ENCODE results near the gene APLP2.
"Not testable (repeated sequence)": the region's sequence is repeated elsewhere in the genome, so short reads cannot be mapped to it uniquely, and the experiment has no call there.

Gene APLP2

DNA sequence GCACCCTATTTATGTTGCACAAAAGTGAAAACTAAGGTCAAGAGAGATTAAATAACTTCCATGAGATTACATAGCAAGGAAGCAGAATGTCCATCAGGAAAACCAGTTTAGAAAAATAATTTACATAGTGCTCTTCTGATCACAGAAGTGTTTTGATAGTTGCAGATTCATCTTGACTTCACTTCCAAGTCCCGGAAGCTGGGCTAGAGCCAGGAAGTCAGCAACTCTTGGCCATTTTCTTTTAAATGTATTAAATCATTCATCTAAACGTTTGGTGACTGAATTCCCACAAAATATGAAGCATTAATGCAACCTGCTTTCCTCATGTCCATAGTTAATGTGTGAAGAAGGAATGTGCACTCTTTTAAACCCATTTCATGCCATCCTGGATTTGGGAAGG, 29.7 kb downstream of the APLP2 start:
- no peak for DNase-seq (ENCODE audit: extremely low spot score)
- ChIA-PET POLR2A (no interaction called here), CTCF (interaction anchor here (1.8 kb wide), 1 partner anchor 33 kb away, joined by 4 read pairs; no protein-coding TSS in a partner anchor)
- TF ChIP-seq, protein P1, sequence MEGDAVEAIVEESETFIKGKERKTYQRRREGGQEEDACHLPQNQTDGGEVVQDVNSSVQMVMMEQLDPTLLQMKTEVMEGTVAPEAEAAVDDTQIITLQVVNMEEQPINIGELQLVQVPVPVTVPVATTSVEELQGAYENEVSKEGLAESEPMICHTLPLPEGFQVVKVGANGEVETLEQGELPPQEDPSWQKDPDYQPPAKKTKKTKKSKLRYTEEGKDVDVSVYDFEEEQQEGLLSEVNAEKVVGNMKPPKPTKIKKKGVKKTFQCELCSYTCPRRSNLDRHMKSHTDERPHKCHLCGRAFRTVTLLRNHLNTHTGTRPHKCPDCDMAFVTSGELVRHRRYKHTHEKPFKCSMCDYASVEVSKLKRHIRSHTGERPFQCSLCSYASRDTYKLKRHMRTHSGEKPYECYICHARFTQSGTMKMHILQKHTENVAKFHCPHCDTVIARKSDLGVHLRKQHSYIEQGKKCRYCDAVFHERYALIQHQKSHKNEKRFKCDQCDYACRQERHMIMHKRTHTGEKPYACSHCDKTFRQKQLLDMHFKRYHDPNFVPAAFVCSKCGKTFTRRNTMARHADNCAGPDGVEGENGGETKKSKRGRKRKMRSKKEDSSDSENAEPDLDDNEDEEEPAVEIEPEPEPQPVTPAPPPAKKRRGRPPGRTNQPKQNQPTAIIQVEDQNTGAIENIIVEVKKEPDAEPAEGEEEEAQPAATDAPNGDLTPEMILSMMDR (IDR thresholded peaks at IDR 0.05; ENCODE audit: control extremely low read depth, extremely low read depth, low read depth, missing control alignments): no peak

DNA sequence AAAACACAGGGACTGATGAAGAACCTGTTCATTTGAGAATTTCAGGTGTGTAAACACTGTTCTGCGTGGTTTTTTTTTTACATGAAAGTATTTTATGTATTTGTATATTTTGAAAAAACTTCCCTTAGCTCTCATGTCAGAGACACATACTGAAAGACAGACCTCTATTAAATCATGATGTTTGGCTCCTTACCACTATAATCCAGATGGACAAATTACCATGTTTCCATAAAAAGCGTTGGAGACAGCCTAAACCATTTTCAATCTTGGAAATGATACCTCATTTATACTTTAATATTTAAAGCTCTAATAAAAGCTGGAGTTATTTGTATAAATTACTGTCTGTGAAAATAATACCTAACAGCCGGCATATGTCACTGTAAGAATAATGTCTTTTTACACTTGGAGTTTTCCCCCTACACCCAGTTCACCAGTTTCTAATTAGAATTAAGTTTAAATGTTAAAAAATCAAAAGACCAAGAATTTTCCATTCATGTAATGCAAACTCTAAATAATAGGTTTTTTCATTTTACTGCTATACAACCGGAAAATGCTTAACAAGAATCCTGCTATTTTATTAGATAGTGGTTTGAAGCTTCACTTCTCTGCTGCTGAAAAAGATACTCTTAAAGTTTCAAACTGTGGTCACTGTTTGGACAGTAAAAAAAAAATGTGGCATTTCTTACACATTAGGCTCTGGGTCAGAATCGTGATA, 30.8 kb downstream of the APLP2 start:
- ChIA-PET CTCF (interaction anchor here (1.8 kb wide), 1 partner anchor 32 kb away, joined by 4 read pairs; no protein-coding TSS in a partner anchor), POLR2A (no interaction called here)
- TF ChIP-seq, protein P1 (IDR thresholded peaks at IDR 0.05; ENCODE audit: control extremely low read depth, extremely low read depth, low read depth, missing control alignments): no peak
- no peak for DNase-seq (ENCODE audit: extremely low spot score)

DNA sequence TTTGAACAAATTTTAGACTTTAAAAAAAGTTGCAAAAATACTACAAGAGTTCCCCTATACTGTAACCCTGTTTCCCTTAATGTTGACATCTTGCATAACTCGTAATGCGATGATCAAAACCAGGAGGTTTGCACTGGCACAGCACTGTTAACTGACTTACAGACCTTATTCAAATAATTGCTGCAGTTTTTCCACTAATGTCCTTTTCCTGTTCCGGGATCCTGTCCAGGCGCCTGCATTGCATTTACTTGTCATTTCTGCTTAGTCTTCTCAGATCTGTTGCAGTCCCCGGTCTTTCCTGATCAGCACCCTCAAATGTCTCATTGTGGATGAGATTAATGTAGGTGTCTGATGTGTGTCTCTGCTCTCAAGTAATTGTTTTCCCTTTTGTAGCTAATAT, 32.0 kb downstream of the APLP2 start:
- CTCF ChIA-PET: no interaction called here
- TF ChIP-seq, protein P1 (IDR thresholded peaks at IDR 0.05; ENCODE audit: control extremely low read depth, extremely low read depth, low read depth, missing control alignments): no peak
- POLR2A ChIA-PET: no interaction called here
- DNase-seq (ENCODE audit: extremely low spot score): no peak

DNA sequence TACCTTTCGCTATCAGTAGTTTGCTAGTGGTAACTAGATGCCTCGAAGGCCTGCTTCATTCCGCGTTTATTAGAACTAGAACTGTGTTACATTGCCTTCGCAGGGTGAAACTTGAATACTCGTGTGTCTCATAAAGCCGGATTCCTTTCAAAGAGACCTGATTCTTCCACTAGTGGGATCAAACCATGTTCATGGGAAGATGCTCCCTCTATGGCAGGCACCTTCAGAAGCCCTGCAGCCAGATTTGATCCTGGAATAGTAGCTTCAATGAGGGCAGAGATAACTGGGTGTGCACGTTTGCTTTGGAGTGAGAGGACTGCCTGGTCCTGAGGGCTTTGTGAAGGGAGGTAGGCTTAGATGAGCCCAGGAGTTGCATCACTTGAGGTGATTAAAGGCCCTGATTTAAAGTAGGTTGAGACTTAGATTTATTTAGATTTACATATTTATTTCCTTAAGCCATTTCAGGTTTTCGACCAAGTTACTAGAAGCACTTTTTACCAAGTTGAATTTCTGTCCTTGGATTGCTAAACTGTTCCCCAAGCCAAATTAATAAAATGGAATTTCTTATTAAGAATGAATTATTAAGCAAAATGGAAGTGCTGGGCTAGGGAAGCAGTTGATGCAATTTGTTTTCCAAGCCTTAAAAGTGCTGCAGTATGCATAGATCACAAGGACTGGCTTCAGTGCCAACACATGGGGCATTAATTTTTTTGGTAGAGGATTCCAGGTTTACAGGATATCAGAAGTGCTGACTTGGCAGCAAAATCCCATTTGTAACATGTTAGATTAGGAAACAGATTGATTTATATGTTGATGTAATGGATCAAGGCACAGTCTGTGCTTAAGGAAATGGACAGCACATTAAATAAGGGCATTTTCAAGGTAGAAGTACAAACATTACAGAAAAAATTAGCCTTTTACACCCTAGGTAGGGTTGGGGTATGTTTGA, 32.9 kb downstream of the APLP2 start:
- ChIA-PET CTCF (interaction anchor here (1.0 to 1.7 kb wide), 2 partner anchors 25 to 31 kb away, joined by 3 read pairs; no protein-coding TSS in a partner anchor), POLR2A (interaction anchor here (0.6 kb wide), 1 partner anchor 99 kb away, joined by 3 read pairs; no protein-coding TSS in a partner anchor)
- DNase-seq (ENCODE audit: extremely low spot score): no peak
- TF ChIP-seq, protein P1 (IDR thresholded peaks at IDR 0.05; ENCODE audit: control extremely low read depth, extremely low read depth, low read depth, missing control alignments): no peak

DNA sequence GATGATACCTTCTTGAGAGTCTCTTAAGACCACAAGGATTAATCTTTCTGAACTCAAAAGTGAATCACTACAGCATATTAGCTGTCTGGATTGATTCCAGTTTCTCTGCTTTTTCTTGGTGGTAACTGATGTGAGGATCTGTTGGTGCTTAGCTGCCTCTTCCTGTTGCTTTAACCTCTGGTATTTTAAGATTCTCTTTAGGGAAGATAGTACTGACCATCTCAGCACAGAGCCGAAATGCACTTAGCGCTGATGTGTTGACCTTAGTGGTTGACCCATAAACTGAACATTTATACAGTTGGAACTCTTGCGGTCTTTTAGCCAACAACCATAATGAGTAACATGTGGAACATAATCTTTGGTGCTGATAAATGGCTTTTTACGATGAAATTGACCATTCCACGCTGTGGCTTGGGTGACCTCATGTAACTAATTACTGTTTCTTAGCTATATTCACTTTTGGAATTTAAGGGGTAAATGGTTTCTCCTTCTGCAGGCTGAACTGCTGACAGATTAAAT, 33.7 kb downstream of the APLP2 start:
- DNase-seq (ENCODE audit: extremely low spot score): no peak
- CTCF ChIA-PET: interaction anchor here (1.0 to 1.7 kb wide), 2 partner anchors 25 to 32 kb away, joined by 3 read pairs; no protein-coding TSS in a partner anchor
- POLR2A ChIA-PET: no interaction called here
- TF ChIP-seq, protein P1 (IDR thresholded peaks at IDR 0.05; ENCODE audit: control extremely low read depth, extremely low read depth, low read depth, missing control alignments): no peak

DNA sequence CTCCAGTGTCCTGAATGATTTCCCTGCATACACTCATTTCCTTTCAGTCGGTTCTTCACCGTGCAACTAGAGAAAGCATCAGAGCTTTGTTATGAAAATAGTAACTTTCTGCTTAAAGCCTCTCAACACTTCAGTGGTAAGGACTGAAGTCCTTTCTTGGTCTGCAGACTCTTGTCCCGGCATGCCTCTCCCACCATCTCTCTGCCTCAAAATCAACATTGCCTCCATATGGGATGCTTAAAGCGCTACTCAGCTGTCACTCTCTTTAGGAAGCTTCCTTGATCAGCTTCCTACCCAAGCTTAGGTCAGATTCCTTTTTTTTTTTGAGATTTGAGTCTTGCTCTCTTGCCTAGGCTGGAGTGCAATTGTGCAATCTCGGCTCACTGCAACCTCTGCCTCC, 36.7 kb downstream of the APLP2 start:
- ChIA-PET POLR2A (no interaction called here), CTCF (interaction anchor here (1.0 to 1.7 kb wide), 2 partner anchors 11 to 12 kb away, joined by 3 to 4 read pairs; no protein-coding TSS in a partner anchor)
- no peak for DNase-seq (ENCODE audit: extremely low spot score)
- TF ChIP-seq, protein P1 (IDR thresholded peaks at IDR 0.05; ENCODE audit: control extremely low read depth, extremely low read depth, low read depth, missing control alignments): no peak

DNA sequence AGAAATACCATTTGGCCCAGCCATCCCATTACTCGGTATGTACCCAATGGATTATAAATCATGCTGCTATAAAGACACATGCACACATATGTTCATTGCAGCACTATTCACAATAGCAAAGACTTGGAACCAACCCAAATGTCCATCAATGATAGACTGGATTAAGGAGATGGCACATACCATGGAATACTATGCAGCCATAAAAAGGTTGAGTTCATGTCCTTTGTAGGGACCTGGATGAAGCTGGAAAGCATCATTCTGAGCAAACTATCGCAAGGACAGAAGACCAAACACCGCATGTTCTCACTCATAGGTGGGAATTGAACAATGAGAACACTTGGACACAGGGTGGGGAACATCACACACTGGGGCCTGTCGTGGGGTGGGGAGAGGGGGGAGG, 39.0 kb downstream of the APLP2 start:
- DNase-seq (ENCODE audit: extremely low spot score); POLR2A ChIA-PET; CTCF ChIA-PET: not testable (repeated sequence)

All from GM10248 (cell line).